KMS-11 (cell line): ENCODE results near the gene DUSP22.

Experiments
- H2AFZ ChIP-seq: fragments of 200-600 bp; sonication (generic); 2 replicates; pipeline ENCODE4 v1.6.1; 2016; ENCODE audit warnings: antibody characterized with exemption, mixed run types, low read depth
- H3K27ac ChIP-seq: fragments of 200-600 bp; sonication (generic); 2 replicates; pipeline ENCODE4 v1.6.1; 2016; ENCODE audit warnings: mild to moderate bottlenecking, mixed run types
- H3K27me3 ChIP-seq: fragments of 200-600 bp; sonication (generic); 2 replicates; pipeline ENCODE4 v1.6.1; 2017; ENCODE audit warnings: mild to moderate bottlenecking, low read depth, mixed run types, moderate library complexity; ENCODE audit not compliant: insufficient read depth
- H3K36me3 ChIP-seq: fragments of 200-600 bp; sonication (generic); 2 replicates; pipeline ENCODE4 v1.6.1; 2017; ENCODE audit warnings: mild to moderate bottlenecking, mixed run types; ENCODE audit not compliant: insufficient read depth
- H3K4me1 ChIP-seq: fragments of 200-600 bp; sonication (generic); 2 replicates; pipeline ENCODE4 v1.6.1; 2016; ENCODE audit warnings: mild to moderate bottlenecking, low read depth, mixed run types; ENCODE audit not compliant: poor library complexity, severe bottlenecking
- H3K4me2 ChIP-seq: fragments of 200-600 bp; sonication (generic); 2 replicates; pipeline ENCODE4 v1.7.0; 2016; ENCODE audit warnings: mild to moderate bottlenecking, mixed run types
- H3K4me3 ChIP-seq: fragments of 200-600 bp; sonication (generic); IDR thresholded peaks from 2 replicates; pipeline ENCODE4 v1.6.1; 2017; ENCODE audit warnings: low read depth, low read length, mixed read lengths; ENCODE audit not compliant: insufficient read depth
- H3K79me2 ChIP-seq: fragments of 200-600 bp; sonication (generic); 2 replicates; pipeline ENCODE4 v1.6.1; 2016; ENCODE audit warnings: low read depth, mixed run types; ENCODE audit not compliant: insufficient read depth
- H3K9ac ChIP-seq: fragments of 200-600 bp; sonication (generic); 2 replicates; pipeline ENCODE4 v1.6.1; 2016; ENCODE audit warnings: mild to moderate bottlenecking, mixed run types
- H4K20me1 ChIP-seq: fragments of 200-600 bp; sonication (generic); 2 replicates; pipeline ENCODE4 v1.6.1; 2016; ENCODE audit warnings: mild to moderate bottlenecking, mixed run types; ENCODE audit not compliant: insufficient read depth
- TF ChIP-seq, protein P1 (sequence below): fragments of 200-600 bp; sonication (generic); conservative IDR thresholded peaks from 2 replicates; pipeline ENCODE4 v1.6.1; 2017; ENCODE audit warnings: low read depth, mild to moderate bottlenecking, antibody characterized with exemption, low read length, moderate library complexity, mixed read lengths

Gene DUSP22

DNA sequence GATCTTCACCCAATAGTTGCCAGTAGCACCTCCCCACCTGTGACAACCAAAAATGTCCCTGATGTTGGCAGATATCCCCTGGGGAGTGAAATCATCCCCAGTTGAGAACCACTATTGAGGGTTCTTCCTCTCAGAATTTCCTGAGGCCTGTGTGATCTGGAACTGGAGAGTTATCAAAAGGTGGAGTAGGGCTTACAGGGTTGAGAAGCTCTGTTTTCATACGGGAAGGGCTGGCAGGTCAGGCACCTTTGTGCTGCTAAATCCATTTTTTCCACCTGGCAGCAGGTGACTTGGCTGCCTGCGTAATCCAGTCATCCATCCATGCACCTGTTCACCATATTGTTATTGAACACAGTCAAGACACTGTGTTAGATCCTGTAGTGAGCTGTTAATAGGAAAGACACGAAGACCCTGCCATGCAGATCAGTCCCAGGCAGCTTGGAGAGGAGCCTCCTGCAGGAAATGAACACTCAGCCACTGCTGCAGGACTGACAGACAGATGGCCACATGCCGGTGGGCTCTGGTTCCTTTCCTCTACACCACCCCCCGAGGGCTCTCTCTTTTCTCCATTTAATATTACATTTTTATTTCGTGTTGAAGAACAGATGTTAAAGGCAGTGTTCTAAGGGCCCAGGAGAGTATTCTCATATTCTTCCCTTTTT lies 5.4 kb downstream of the DUSP22 start:
- Histone ChIP-seq H4K20me1 (no peaks in the 10 kb centered on the region), H3K4me2 (peak overlapping the region; percentile 100), H3K27ac (peak overlapping the region; percentile 88; the same call in 1 of the 2 replicates), H3K79me2 (peaks cover 99% of the 10 kb centered on the region), H2AFZ (no peak overlapping the region), H3K4me1 (peaks cover 86% of the 10 kb centered on the region), H3K36me3 (no peaks in the 10 kb centered on the region), H3K27me3 (no peaks in the 10 kb centered on the region), H3K4me3 (no peak overlapping the region), H3K9ac (no peak overlapping the region)
- TF ChIP-seq, protein P1, sequence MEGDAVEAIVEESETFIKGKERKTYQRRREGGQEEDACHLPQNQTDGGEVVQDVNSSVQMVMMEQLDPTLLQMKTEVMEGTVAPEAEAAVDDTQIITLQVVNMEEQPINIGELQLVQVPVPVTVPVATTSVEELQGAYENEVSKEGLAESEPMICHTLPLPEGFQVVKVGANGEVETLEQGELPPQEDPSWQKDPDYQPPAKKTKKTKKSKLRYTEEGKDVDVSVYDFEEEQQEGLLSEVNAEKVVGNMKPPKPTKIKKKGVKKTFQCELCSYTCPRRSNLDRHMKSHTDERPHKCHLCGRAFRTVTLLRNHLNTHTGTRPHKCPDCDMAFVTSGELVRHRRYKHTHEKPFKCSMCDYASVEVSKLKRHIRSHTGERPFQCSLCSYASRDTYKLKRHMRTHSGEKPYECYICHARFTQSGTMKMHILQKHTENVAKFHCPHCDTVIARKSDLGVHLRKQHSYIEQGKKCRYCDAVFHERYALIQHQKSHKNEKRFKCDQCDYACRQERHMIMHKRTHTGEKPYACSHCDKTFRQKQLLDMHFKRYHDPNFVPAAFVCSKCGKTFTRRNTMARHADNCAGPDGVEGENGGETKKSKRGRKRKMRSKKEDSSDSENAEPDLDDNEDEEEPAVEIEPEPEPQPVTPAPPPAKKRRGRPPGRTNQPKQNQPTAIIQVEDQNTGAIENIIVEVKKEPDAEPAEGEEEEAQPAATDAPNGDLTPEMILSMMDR, result no peak

DNA sequence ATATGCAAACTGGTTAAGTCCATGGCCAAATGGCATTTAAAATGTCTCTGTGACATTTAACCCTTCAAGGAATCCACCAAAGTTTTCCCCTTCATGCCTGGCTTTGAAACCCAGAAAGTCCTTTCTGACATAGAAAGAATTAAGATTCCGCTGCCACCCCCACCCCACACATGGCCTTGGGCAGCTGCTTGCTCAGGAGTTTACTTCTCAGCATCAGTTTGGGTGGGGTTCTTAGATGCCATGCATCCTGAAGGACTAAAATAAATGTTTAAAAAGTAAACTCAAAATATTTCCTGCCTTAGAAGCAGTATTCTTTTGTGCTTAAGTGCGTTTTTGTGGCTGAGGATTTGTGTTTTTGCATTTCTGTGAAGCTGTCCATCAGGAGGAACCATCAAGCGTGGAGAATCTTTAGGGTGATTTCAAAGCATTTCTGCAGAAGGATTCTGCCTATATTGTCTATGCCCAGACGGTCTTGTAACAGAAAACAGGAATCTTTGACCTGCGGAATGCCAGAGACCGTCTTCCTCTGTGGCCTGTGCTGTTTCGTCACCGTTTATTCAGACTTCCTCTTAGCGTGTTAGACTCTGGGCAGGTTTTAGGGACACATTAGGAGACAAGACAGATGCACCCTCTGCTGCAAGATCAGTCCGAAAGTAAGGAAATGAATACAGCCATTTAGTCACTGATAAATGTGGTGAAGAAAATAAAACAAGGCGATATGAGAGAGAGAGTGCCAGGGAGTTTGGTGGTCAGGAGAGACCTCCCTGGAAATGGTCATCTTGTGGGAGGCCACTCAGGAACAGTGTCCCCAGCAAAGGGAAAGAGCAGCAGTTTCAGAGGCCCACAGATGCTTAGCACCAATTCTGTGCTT lies 6.2 kb downstream of the DUSP22 start:
- Histone ChIP-seq H3K9ac (no peak overlapping the region), H2AFZ (no peak overlapping the region), H4K20me1 (no peaks in the 10 kb centered on the region), H3K27ac (peak overlapping the region; percentile 88; the same call in 1 of the 2 replicates), H3K27me3 (no peaks in the 10 kb centered on the region), H3K4me1 (peaks cover 93% of the 10 kb centered on the region), H3K36me3 (no peaks in the 10 kb centered on the region), H3K4me2 (peak overlapping the region; percentile 100), H3K4me3 (no peak overlapping the region), H3K79me2 (peaks cover 100% of the 10 kb centered on the region)
- TF ChIP-seq, protein P1, result no peak

DNA sequence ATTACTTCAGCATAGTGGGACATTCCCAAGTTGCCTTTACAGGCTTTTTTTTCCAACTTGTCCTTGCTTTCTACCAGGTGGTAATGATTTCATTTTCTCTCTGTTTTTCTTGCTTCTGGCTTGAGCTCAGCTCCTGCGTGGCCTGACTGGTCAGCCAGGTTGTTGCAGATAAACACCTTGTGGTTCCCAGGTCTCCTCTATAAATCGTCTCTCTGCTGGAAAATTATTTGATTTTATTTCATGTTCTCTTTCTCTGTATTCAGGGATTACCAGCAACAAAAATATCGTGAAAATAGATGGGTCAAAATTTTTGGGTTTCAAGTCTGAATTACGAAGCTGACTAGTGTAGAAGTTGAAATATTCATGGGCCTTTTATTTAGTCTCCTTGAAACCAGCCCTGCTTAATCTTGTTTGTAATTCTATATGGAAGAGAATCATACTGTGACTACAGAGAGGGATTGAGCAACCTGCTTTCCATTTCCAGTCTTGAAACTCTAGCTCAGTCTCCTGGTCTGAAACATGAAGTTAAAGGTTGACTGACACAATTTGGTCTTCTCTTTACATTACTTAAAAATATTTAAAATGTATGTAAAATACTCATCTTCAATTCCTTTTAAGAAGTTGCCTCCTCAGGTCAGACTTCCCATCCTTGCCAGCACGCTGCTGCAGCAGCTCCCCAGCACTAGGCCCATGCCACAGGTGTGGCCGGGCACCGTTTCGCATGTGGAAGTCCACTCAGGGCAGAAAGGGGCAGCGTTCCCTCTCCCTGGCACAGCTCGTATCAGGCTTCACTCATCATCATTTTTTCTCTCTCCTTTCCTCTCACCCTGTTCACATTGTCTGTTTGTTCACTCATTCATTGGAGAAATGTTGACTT lies 7.1 kb downstream of the DUSP22 start:
- Histone ChIP-seq H3K79me2 (peaks cover 100% of the 10 kb centered on the region), H3K27me3 (no peaks in the 10 kb centered on the region), H3K4me1 (peaks cover 97% of the 10 kb centered on the region), H3K4me3 (no peak overlapping the region), H4K20me1 (no peaks in the 10 kb centered on the region), H3K27ac (peak overlapping the region; percentile 13; the same call in 1 of the 2 replicates), H2AFZ (no peak overlapping the region), H3K9ac (no peak overlapping the region), H3K36me3 (no peaks in the 10 kb centered on the region), H3K4me2 (peak overlapping the region; percentile 100)
- TF ChIP-seq, protein P1, result no peak

DNA sequence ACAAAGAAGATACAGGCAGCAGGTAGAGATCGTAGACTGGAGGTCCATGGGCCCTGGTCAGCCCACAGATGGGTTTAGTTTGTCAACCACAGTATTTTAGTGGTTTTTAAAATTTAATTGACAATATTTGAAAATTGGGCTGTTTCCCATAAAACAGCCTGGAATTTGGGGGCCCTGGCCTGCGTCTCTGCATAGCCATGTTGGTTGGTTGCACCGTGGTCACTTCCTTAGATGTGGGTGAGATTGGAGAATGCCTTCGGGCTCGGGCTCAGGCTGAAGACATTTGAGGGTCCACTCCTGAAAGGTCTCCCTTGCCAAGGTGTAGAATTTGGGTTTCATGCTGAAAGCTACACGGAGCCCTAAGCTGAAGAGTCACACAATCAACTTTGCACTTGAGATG lies 7.7 kb downstream of the DUSP22 start:
- H3K36me3 ChIP-seq, result no peaks in the 10 kb centered on the region
- H3K4me3 ChIP-seq, result no peak overlapping the region
- peaks cover 98% of the 10 kb centered on the region for H3K79me2 ChIP-seq
- H4K20me1 ChIP-seq, result no peaks in the 10 kb centered on the region
- H3K4me2 ChIP-seq, result no peak overlapping the region; the same call in 1 of the 2 replicates
- H3K4me1 ChIP-seq, result peaks cover 97% of the 10 kb centered on the region
- H3K9ac ChIP-seq, result no peak overlapping the region
- H2AFZ ChIP-seq, result no peak overlapping the region
- no peak overlapping the region for H3K27ac ChIP-seq
- H3K27me3 ChIP-seq, result no peaks in the 10 kb centered on the region
- TF ChIP-seq, protein P1, result no peak
